Stomach (tissue), 9 donors: ENCODE measurements around the gene ITIH1. TPM values are rescaled to one million over a fixed set of nuclear protein-coding genes. Genes with fewer than 3 reads are reported as not detected.
A peak's percentile ranks its signal among the peaks of the same experiment; 100 is the strongest.

Experiments
- DNase-seq, 2 donors: peaks; one replicate each; pipeline versions ENCODE4 v3.0.0 to v3.0.0-alpha.2; 2013 to 2019
- H3K27ac ChIP-seq, 5 donors: fragments of 200-600 bp in 4 of 5; sonication (generic) in 4 of 5; one replicate each; pipeline ENCODE4 v1.5.1; 2013 to 2019; ENCODE audit warnings: mild to moderate bottlenecking in 1 of 5, moderate library complexity in 1 of 5
- H3K27me3 ChIP-seq, 3 donors: fragments of 200-600 bp; sonication (generic); one replicate each; pipeline ENCODE4 v1.5.1; 2017 to 2019; ENCODE audit warnings: mixed run types in 1 of 3
- H3K36me3 ChIP-seq, 4 donors: fragments of 200-600 bp; sonication (generic); 1 replicate in 3 of 4; 2 replicates in 1 of 4; pipeline ENCODE4 v1.5.1; 2016 to 2019
- H3K4me1 ChIP-seq, 4 donors: fragments of 200-600 bp; sonication (generic); one replicate each; pipeline ENCODE4 v1.5.1; 2016 to 2019
- H3K4me3 ChIP-seq, 4 donors: fragments of 200-600 bp; sonication (generic) in 3 of 4; one replicate each; pipeline ENCODE4 v1.5.1; 2016 to 2019; ENCODE audit warnings: mild to moderate bottlenecking in 1 of 4
- H3K9me3 ChIP-seq, 4 donors: fragments of 200-600 bp; sonication (generic); one replicate each; pipeline ENCODE4 v1.5.1; 2016 to 2019
- CTCF ChIP-seq, 7 experiments: fragments of 450-650 bp in 4 of 7; fragments of 200-600 bp in 3 of 7; sonication (generic) in 3 of 7; IDR thresholded peaks; one replicate each; pipeline ENCODE4 v1.5.1; 2016 to 2019; ENCODE audit warnings: antibody characterized with exemption in 7 of 7, control low read depth in 2 of 7, mild to moderate bottlenecking in 1 of 7
- EP300 ChIP-seq: sonication (generic); formaldehyde crosslinking; IDR thresholded peaks from one replicate; pipeline ENCODE4 v1.6.1; 2017; ENCODE audit warnings: antibody characterized with exemption
- POLR2A ChIP-seq, 4 donors: fragments of 450-650 bp; IDR thresholded peaks; one replicate each; pipeline ENCODE4 v1.6.1; 2016; ENCODE audit warnings: antibody characterized with exemption in 4 of 4, control low read depth in 2 of 4, mild to moderate bottlenecking in 1 of 4, moderate library complexity in 1 of 4
- POLR2AphosphoS5 ChIP-seq, 3 donors: sonication (generic); formaldehyde crosslinking; IDR thresholded peaks; one replicate each; pipeline ENCODE4 v1.6.1; 2016; ENCODE audit warnings: antibody characterized with exemption in 3 of 3
- WGBS, 5 donors: extraction: QIAGEN DNeasy Blood & Tissue Kit in 3 of 5; methylation state at CpG; one replicate each; pipeline versions ENCODE4 v1.1.5 to v1.1.7; 2013 to 2018; 5-methylcytosine and 5-hydroxymethylcytosine counted together
- intact Hi-C: fragments of 100-400 bp; cut with DNase I; formaldehyde crosslinking; loops from one replicate; pipeline ENCODE4 v1.15.1; 2023; ENCODE audit warnings: low total_unique reads
- polyA plus RNA-seq, 3 donors: library from polyadenylated mRNA; stranded (reverse); fragments of 200-250 nt; gene quantifications; one replicate each; pipeline ENCODE4 v1.2.3, GENCODE V29; 2013
- total RNA-seq, 5 donors: library from RNA; depleted of rRNA; stranded (reverse); fragments of >200 nt; gene quantifications; one replicate each; pipeline versions ENCODE4 v1.1.0 to v1.2.3, GENCODE V29; 2014 to 2016
- donor health status: healthy with polysubstance abuse.
- donor health status: Bipolar disorder and iron deficiency.
- donor health status: healthy.

The ITIH1 gene
- total and polyA plus RNA-seq, 8 donors: 1.9 TPM; not detected in 7

- Histone ChIP-seq H3K27ac (no peak overlapping the region), H3K27me3 (peaks cover 0 to 7% (median 0%) of the 10 kb centered on the region in 3 donors), H3K4me1 (peaks cover 0 to 10% (median 0%) of the 10 kb centered on the region in 4 donors), H3K4me3 (no peak overlapping the region), H3K9me3 (no peaks in the 10 kb centered on the region), H3K36me3 (no peaks in the 10 kb centered on the region)
- TF ChIP-seq CTCF (IDR thresholded peaks at IDR 0.05) (no peak), POLR2AphosphoS5 (IDR thresholded peaks at IDR 0.05) (no peak), EP300 (no peak), POLR2A (IDR thresholded peaks at IDR 0.05) (no peak)
- WGBS, 5 donors: 78 to 82% (median 80%) methylated on average over 10 to 11 of the region's 11 CpGs
- intact Hi-C loops: no loop called here
- DNase-seq: peak; percentile 9 to 17
Observed at GRCh38 chr3:52779011-52779836, 1.8 kb downstream of the ITIH1 start.

GRCh38 chr3:52779837-52780585 lies 2.6 kb downstream of the ITIH1 start:
- peaks cover 0 to 7% (median 0%) of the 10 kb centered on the region in 3 donors for H3K27me3 ChIP-seq
- H3K4me1 ChIP-seq: peaks cover 0 to 9% (median 0%) of the 10 kb centered on the region in 4 donors
- peak in 1 of 2 donors; percentile 18 for DNase-seq
- intact Hi-C loops: no loop called here
- H3K9me3 ChIP-seq: no peaks in the 10 kb centered on the region
- WGBS, 5 donors: 82 to 94% (median 85%) methylated on average over 8 of the region's 8 CpGs
- TF ChIP-seq CTCF (IDR thresholded peaks at IDR 0.05): no peak
- TF ChIP-seq POLR2AphosphoS5 (IDR thresholded peaks at IDR 0.05): no peak
- no peak for TF ChIP-seq EP300
- no peak for TF ChIP-seq POLR2A (IDR thresholded peaks at IDR 0.05)
- no peak overlapping the region for H3K4me3 ChIP-seq
- H3K36me3 ChIP-seq: no peaks in the 10 kb centered on the region
- H3K27ac ChIP-seq: no peak overlapping the region

GRCh38 chr3:52781741-52782140 lies 4.3 kb downstream of the ITIH1 start:
- DNase-seq: no peak

More at GRCh38 chr3:52781741-52782140, 4.3 kb downstream of the ITIH1 start:
- Histone ChIP-seq H3K27ac (no peak overlapping the region), H3K4me3 (no peak overlapping the region), H3K9me3 (no peaks in the 10 kb centered on the region), H3K4me1 (no peaks in the 10 kb centered on the region), H3K36me3 (no peaks in the 10 kb centered on the region), H3K27me3 (peaks cover 0 to 7% (median 0%) of the 10 kb centered on the region in 3 donors)
- intact Hi-C loops: no loop called here
- 35 to 57% (median 52%) methylated on average over 13 of the region's 13 CpGs for WGBS, 5 donors
- TF ChIP-seq CTCF (IDR thresholded peaks at IDR 0.05): no peak
- TF ChIP-seq EP300: no peak
- TF ChIP-seq POLR2A (IDR thresholded peaks at IDR 0.05): no peak
- TF ChIP-seq POLR2AphosphoS5 (IDR thresholded peaks at IDR 0.05): no peak
